Epithelial cell of proximal tubule (primary cell): ENCODE data around the gene CXCR5. TPM values are rescaled to one million over a fixed set of nuclear protein-coding genes. Genes with fewer than 3 reads are reported as not detected.
A peak's percentile ranks its signal among the peaks of the same experiment; 100 is the strongest.
"Not testable (repeated sequence)": the region's sequence is repeated elsewhere in the genome, so short reads cannot be mapped to it uniquely, and the experiment has no call there.

Experiments
- DNase-seq: peaks from one replicate; pipeline ENCODE4 v3.0.0-alpha.2; 2011; ENCODE audit warnings: low read depth
- H3K4me3 ChIP-seq: 2 replicates; pipeline ENCODE4 v1.5.1; 2011; ENCODE audit warnings: low read depth, mild to moderate bottlenecking, low read length
- total RNA-seq: library from RNA; depleted of rRNA; stranded (reverse); fragments of >200 nt; gene quantifications from 2 replicates; pipeline ENCODE4 v1.2.3, GENCODE V29; 2015
- TF ChIP-seq, protein P1 (sequence below): conservative IDR thresholded peaks from 2 replicates; pipeline ENCODE4 v1.5.1; 2012; ENCODE audit warnings: low read depth, mild to moderate bottlenecking, low read length

Gene CXCR5, protein sequence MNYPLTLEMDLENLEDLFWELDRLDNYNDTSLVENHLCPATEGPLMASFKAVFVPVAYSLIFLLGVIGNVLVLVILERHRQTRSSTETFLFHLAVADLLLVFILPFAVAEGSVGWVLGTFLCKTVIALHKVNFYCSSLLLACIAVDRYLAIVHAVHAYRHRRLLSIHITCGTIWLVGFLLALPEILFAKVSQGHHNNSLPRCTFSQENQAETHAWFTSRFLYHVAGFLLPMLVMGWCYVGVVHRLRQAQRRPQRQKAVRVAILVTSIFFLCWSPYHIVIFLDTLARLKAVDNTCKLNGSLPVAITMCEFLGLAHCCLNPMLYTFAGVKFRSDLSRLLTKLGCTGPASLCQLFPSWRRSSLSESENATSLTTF
- not detected in 2 replicates for total RNA-seq

DNA sequence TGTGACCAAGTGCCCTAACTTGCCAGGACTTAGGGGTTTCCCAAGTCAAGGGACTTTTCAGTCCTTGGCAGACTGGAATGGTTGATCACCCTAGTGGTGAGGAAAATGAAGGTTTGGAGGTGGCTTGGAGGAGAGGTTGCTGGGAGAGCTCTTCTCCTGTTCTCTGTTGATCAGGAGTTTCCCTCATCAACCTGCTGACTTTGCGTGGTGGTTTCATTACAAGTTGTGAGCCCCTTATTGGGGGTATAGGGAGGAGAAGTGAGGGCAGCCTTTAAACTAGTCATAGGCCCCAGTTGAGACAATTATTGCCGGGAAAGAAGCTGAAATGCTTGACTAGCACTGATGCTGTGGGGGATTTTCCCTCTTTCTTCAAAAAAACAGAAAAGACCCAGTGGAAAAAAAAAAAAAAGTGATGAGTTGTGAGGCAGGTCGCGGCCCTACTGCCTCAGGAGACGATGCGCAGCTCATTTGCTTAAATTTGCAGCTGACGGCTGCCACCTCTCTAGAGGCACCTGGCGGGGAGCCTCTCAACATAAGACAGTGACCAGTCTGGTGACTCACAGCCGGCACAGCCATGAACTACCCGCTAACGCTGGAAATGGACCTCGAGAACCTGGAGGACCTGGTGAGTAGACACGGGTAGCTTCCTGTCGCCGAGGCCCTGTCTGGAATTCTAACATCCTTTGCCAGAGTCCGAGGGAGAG lies at the start of gene CXCR5:
Gene CXCR5, plus strand, starts transcription at position 525 of the 704 bp plus-strand sequence. Its CDS starts 50 bp downstream, at position 575.
- TF ChIP-seq, protein P1, sequence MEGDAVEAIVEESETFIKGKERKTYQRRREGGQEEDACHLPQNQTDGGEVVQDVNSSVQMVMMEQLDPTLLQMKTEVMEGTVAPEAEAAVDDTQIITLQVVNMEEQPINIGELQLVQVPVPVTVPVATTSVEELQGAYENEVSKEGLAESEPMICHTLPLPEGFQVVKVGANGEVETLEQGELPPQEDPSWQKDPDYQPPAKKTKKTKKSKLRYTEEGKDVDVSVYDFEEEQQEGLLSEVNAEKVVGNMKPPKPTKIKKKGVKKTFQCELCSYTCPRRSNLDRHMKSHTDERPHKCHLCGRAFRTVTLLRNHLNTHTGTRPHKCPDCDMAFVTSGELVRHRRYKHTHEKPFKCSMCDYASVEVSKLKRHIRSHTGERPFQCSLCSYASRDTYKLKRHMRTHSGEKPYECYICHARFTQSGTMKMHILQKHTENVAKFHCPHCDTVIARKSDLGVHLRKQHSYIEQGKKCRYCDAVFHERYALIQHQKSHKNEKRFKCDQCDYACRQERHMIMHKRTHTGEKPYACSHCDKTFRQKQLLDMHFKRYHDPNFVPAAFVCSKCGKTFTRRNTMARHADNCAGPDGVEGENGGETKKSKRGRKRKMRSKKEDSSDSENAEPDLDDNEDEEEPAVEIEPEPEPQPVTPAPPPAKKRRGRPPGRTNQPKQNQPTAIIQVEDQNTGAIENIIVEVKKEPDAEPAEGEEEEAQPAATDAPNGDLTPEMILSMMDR: peak; percentile 27
- H3K4me3 ChIP-seq: no peak within 1 kb of the TSS
- no peak for DNase-seq

DNA sequence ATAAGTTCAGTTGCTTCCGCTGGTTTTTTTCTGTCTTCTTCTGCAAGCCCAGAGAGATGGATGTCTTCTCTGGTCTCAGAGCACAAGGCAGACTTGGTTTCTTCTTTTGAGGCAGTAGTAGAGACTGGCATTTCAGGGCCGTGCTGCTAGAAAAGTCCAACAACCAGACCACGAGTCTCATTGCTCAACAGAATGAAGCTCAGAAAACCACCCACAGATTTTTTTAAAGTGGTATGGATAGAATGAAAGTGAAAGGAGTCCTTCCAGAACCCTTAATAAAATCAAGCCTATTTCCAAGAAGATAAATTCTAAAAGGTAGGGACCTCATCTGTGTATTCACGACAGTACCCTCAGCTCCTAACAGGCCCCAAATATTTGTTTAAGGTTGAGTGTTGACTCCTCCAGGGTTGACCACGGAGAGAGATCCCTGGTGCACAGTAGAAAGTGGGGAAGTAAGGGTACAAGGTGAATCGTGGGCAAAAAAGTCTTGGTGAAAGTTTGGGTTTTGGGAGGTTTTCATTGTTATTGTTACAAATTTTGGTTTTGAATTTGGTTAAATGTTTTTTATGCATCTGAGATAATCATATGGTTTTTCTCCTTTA lies 49.2 kb upstream of the CXCR5 start:
- TF ChIP-seq, protein P1: no peak
- no peak overlapping the region for H3K4me3 ChIP-seq
- no peak for DNase-seq

DNA sequence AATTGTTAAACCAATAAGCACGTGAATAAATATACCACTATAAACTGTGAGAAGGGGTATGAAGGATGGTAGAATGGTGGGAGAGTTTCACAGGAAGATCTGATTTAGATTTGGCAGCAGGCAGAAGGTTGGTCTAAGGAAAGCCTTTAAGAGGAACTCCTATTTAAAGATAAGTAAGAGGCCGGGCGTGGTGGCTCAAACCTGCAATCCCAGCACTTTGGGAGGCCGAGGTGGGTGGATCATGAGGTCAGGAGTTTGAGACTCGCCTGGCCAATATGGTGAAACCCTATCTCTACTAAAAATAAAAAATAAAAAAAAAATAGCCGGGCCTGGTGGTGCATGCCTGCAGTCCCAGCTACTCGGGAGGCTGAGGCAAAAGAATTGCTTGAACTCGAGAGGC lies 45.8 kb upstream of the CXCR5 start:
- TF ChIP-seq, protein P1: no peak
- H3K4me3 ChIP-seq: no peak overlapping the region
- DNase-seq: no peak

DNA sequence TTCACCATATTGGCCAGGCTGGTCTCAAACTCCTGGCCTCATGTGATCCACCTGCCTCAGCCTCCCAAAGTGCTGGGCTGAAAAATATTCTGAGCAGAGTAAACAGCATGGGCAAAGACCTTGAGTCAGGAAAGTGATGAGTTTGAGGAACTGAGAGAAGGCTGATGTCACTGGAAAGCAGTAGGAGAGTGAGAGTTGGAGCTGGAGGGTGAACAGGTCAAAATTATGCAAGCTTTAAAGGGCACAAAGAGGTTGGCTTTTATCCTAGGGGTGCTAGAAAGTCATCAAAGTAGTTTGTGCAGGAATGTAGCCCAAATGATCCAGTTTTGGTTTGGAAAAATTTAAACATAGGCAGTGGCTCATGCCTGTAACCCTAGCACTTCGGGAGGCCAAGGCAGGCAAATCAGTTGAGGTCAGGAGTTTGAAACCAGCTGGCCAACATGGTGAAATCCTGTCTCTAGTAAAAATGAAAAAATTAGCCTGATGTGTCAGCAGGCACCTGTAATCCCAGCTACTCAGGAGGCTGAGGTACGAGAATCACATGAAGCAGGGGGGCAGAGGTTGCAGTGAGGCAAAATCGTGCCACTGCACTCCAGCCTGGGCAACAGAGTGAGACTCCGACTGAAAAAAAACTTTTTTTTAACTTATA lies 44.7 kb upstream of the CXCR5 start:
- DNase-seq: no peak
- H3K4me3 ChIP-seq: no peak overlapping the region
- TF ChIP-seq, protein P1: no peak

DNA sequence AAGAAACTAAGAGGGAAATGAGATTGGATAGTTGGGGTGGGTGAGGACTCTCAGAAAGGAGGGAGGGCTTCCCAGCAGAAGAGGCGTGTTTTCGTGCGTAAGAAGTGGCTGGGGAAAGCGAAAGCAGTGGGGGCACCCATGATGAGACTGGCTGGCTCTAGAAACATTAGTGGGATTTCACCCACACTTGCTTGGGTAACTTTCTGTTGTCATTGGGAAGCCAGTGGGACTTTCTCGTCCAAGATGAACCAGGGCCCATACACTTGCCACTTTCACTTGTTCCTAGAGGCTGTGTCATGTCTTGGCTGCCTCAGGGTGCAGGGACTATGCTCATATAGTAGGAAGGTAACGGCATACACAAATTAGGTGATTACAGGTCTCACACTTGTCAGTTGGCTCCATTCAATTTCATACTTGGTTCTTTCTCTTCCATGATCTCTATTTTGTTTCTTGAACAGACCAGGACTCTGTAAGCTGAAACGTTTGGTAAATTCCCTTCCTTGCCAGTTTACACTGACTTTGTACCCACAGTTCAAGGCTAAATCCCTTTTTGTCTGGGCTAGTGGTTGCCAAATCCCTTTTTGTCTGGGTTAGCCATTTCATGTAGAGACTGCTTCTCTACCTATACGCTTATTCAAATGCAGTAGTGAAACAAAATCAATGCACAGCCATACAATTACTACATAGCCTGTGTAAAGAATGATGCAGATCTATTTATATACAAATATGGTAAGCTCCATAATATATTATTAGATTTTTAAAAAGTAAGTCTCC lies 42.0 kb upstream of the CXCR5 start:
- no peak overlapping the region for H3K4me3 ChIP-seq
- DNase-seq: no peak
- TF ChIP-seq, protein P1: no peak

DNA sequence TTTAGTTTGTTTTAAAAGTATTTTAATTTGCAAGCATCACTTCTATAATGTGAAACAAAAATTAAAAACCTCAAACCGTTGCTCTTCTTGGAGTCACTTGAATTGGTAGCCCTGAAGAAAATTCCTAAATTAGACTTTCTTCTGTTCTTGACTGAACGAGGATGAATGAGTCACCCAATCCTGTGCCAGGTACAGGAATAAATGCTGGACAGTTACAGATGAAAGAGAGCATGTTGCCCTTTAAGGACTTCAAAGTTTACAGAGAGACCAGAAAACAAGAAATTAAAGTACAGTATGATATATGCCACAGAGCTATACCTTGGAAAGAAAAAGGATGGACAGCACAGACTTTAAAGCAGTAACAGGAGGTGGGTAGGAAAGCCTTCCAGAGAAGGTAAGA lies 41.3 kb upstream of the CXCR5 start:
- no peak for DNase-seq
- TF ChIP-seq, protein P1: no peak
- no peak overlapping the region for H3K4me3 ChIP-seq

DNA sequence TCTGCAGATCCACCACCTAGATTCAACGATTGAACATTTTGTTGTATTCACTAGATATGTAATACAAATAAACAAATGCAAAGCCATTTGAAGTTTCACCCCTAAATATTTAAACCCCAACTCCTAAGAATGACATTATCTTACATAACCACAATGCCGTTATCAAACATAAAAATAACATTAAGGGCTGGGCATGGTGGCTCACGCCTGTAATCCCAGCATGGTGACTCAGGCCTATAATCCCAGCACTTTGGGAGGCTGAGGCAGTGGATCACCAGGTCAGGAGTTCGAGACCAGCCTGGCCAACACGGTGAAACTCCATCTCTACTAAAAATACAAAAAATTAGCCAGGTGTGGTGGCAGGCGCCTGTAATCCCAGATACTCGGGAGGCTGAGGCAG lies 40.8 kb upstream of the CXCR5 start:
- DNase-seq, H3K4me3 ChIP-seq: not testable (repeated sequence)
